Mucosa of descending colon (tissue), 3 donors: ENCODE results near the gene TUBA4A. TPM values are rescaled to one million over a fixed set of nuclear protein-coding genes. Genes with fewer than 3 reads are reported as not detected.

Experiments used
- ATAC-seq: fragments of 200-7000 bp; cut with Tn5 transposase; one replicate; pipeline ENCODE4 v1.9.1; 2020; ENCODE audit warnings: mild to moderate bottlenecking, moderate library complexity
- DNase-seq, 3 donors: peaks; one replicate each; pipeline ENCODE4 v3.0.0-alpha.2; 2020
- H3K36me3 ChIP-seq: fragments of 200-600 bp; one replicate; pipeline ENCODE4 v1.8.0; 2021; ENCODE audit warnings: low read depth, mild to moderate bottlenecking
- H3K4me1 ChIP-seq: fragments of 200-600 bp; one replicate; pipeline ENCODE4 v1.8.0; 2021; ENCODE audit warnings: low read depth, mild to moderate bottlenecking
- H3K4me3 ChIP-seq: fragments of 200-600 bp; one replicate; pipeline ENCODE4 v1.8.0; 2021; ENCODE audit warnings: mild to moderate bottlenecking
- H3K9me3 ChIP-seq: fragments of 200-600 bp; one replicate; pipeline ENCODE4 v1.8.0; 2021; ENCODE audit warnings: mild to moderate bottlenecking
- intact Hi-C, 2 donors: fragments of 100-400 bp; cut with DNase I in 1 of 2; cut with micrococcal nuclease in 1 of 2; formaldehyde crosslinking; loops; one replicate each; pipeline versions ENCODE4 v1.11.0 to v1.11.1; 2022; cut with DNase I, micrococcal nuclease
- total RNA-seq, 3 donors: library from RNA; stranded (reverse); fragmentation: NEBNext Ultra II Directional in 2 of 3; extraction: Animal tissue kit (Norgen Biotek cat#: 25700) in 2 of 3; gene quantifications; one replicate each; pipeline versions ENCODE4 v1.2.1 to v1.2.4, GENCODE V29; 2021 to 2023
- TF ChIP-seq, protein P1 (sequence below): fragments of 200-600 bp; IDR thresholded peaks from one replicate; pipeline ENCODE4 v1.8.0; 2022; ENCODE audit warnings: antibody characterized with exemption, mild to moderate bottlenecking
- donor health status: DM: no; HTN: no; CAD: no; lungs with moderate emphysema.
- donor health status: DM: no; HTN: no; CAD: no.
- donor health status: DM: no; HTN: yes; CAD: no.

The TUBA4A gene
- total RNA-seq, 3 donors from 2014 or later: 69.7 to 75.3 (median 75.0) TPM

- Histone ChIP-seq H3K4me3 (no peak overlapping the region), H3K4me1 (peaks cover 13% of the 10 kb centered on the region), H3K9me3 (no peaks in the 10 kb centered on the region), H3K36me3 (peaks cover 1% of the 10 kb centered on the region)
- ATAC-seq (no peak), DNase-seq (no peak)
- intact Hi-C loops: no loop called here
- TF ChIP-seq, protein P1, sequence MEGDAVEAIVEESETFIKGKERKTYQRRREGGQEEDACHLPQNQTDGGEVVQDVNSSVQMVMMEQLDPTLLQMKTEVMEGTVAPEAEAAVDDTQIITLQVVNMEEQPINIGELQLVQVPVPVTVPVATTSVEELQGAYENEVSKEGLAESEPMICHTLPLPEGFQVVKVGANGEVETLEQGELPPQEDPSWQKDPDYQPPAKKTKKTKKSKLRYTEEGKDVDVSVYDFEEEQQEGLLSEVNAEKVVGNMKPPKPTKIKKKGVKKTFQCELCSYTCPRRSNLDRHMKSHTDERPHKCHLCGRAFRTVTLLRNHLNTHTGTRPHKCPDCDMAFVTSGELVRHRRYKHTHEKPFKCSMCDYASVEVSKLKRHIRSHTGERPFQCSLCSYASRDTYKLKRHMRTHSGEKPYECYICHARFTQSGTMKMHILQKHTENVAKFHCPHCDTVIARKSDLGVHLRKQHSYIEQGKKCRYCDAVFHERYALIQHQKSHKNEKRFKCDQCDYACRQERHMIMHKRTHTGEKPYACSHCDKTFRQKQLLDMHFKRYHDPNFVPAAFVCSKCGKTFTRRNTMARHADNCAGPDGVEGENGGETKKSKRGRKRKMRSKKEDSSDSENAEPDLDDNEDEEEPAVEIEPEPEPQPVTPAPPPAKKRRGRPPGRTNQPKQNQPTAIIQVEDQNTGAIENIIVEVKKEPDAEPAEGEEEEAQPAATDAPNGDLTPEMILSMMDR: no peak
Measured at GRCh38 chr2:219273937-219274336, 20.2 kb upstream of the TUBA4A start.

DNA sequence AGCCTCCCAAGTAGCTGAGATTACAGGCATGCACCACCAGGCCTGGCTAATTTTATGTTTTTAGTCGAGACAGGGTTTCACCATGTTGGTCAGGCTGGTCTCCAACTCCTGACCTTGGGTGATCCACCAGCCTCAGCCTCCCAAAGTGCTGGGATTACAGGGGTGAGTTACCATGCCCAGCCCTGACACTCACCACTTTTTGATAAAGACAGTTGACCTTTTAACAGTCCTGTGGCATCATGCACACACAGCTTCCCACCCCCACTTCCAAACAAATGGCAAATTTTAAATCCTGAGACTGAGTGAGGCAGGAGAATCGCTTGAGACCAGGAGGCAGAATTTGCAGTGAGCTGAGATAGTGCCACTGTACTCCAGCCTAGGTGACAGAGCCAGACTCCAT, 19.3 kb upstream of the TUBA4A start:
- TF ChIP-seq, protein P1: no peak
- H3K36me3 ChIP-seq: no peaks in the 10 kb centered on the region
- intact Hi-C loops: no loop called here
- H3K4me3 ChIP-seq: no peak overlapping the region
- H3K9me3 ChIP-seq: no peaks in the 10 kb centered on the region
- DNase-seq (no peak), ATAC-seq (no peak)
- peaks cover 3% of the 10 kb centered on the region for H3K4me1 ChIP-seq

GRCh38 chr2:219272356-219272755, 18.6 kb upstream of the TUBA4A start:
- TF ChIP-seq, protein P1: no peak
- Histone ChIP-seq H3K4me1 (no peaks in the 10 kb centered on the region), H3K9me3 (no peaks in the 10 kb centered on the region), H3K36me3 (no peaks in the 10 kb centered on the region), H3K4me3 (no peak overlapping the region)
- intact Hi-C loops: no loop called here
- ATAC-seq: no peak
- DNase-seq: no peak

GRCh38 chr2:219271021-219271420, 17.3 kb upstream of the TUBA4A start:
- TF ChIP-seq, protein P1: no peak
- ATAC-seq (no peak), DNase-seq (no peak)
- intact Hi-C loops: no loop called here
- Histone ChIP-seq H3K4me3 (no peak overlapping the region), H3K9me3 (no peaks in the 10 kb centered on the region), H3K36me3 (no peaks in the 10 kb centered on the region), H3K4me1 (no peaks in the 10 kb centered on the region)

DNA sequence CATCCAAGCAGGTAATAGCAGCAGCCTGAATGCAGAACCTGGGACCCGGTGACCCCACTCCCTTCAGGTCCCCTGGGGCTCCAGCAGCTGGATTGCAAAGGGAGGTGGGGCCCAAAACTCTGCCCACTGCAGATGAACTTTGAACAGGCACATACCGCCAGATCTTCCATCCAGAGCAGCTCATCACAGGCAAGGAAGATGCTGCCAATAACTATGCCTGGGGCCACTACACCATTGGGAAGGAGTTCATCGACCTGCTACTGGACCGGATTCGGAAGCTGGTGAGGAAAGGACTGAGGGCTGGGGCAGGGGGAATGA, 16.3 kb upstream of the TUBA4A start:
- Histone ChIP-seq H3K4me1 (no peaks in the 10 kb centered on the region), H3K9me3 (no peaks in the 10 kb centered on the region), H3K4me3 (no peak overlapping the region), H3K36me3 (no peaks in the 10 kb centered on the region)
- TF ChIP-seq, protein P1: no peak
- DNase-seq: no peak
- intact Hi-C loops: no loop called here
- no peak for ATAC-seq

DNA sequence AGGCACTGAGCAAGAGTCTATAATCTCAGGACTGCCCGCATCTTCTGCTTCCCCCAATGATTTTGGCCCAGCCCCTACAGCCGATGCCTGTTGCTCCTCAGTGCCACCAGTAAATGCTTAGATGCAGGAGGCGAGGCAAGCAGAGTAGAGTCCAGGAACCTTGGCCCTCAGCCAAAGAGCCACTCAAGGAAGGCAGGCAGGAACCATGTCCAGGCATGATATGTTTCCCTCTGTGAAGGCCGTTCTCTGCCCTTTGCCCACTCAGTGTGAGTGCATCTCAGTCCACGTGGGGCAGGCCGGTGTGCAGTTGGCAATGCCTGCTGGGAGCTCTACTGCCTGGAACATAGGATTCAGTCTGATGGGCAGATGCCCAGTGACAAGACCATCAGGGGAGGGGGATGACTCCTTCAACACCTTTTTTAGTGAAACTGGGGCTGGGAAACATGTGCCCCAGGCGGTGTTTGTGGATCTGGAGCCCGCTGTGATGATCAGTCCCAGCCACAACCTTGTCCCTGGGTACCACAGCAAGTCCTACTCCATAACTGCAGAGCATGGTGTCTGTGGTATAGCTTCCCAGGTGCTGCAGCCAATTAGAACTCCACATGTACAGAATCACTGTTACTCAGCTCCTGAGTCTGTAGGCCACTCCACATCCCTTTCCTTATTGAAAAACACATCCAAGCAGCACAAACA, 15.8 kb upstream of the TUBA4A start:
- DNase-seq: peak in 2 of 3 donors; percentile 73 to 85
- H3K4me3 ChIP-seq: no peak overlapping the region
- H3K9me3 ChIP-seq: no peaks in the 10 kb centered on the region
- peak; percentile 92 for ATAC-seq
- TF ChIP-seq, protein P1: no peak
- H3K36me3 ChIP-seq: no peaks in the 10 kb centered on the region
- intact Hi-C loops: no loop called here
- H3K4me1 ChIP-seq: no peaks in the 10 kb centered on the region
